PC-3 (cell line): ENCODE data around the gene RPN1. TPM values are rescaled to one million over a fixed set of nuclear protein-coding genes. Genes with fewer than 3 reads are reported as not detected.

Source experiments
- ATAC-seq: fragments of 200-7000 bp; cut with Tn5 transposase; 2 replicates; pipeline ENCODE4 v1.9.1; 2020; ENCODE audit warnings: mild to moderate bottlenecking, moderate library complexity
- BruUV-seq: library from RNA; stranded (reverse); fragments of 400-500 nt; replicated peaks from 2 replicates; lab custom pipeline; 2021; lab: Mats Ljungman, UMichigan
- CTCF ChIA-PET: fragments of 300-600 bp; sonication (Branson Sonifier 250); formaldehyde crosslinking; loops from one replicate; lab custom pipeline; 2022; ENCODE audit warnings: antibody characterized with exemption; lab: Charles Lee
- POLR2A ChIA-PET: fragments of 300-600 bp; sonication (Branson Sonifier 250); formaldehyde crosslinking; loops from one replicate; lab custom pipeline; 2022; ENCODE audit warnings: antibody characterized with exemption; ENCODE audit not compliant: unreplicated experiment; lab: Charles Lee
- DNase-seq: peaks from one replicate; pipeline ENCODE4 v3.0.0-alpha.2; 2015
- H2AFZ ChIP-seq: fragments of 300-600 bp; sonication (generic); 2 replicates; pipeline ENCODE4 v1.6.0; 2016; ENCODE audit warnings: antibody characterized with exemption, low read length
- H3F3A ChIP-seq: fragments of 300-600 bp; sonication (generic); one replicate; pipeline ENCODE4 v1.6.0; 2017; ENCODE audit warnings: antibody characterized with exemption, low read length, control low read depth, mild to moderate bottlenecking; ENCODE audit not compliant: unreplicated experiment
- H3K27ac ChIP-seq: fragments of 300-600 bp; sonication (generic); 2 replicates; pipeline ENCODE4 v1.5.1; 2016; ENCODE audit warnings: mild to moderate bottlenecking, low read length
- H3K27me3 ChIP-seq: fragments of 300-600 bp; sonication (generic); 2 replicates; pipeline ENCODE4 v1.6.1; 2016; ENCODE audit warnings: low read length, mixed read lengths
- H3K36me3 ChIP-seq: fragments of 300-600 bp; sonication (generic); 2 replicates; pipeline ENCODE4 v1.6.1; 2016; ENCODE audit warnings: low read depth, mixed run types, low read length, mixed read lengths
- H3K4me1 ChIP-seq: fragments of 300-600 bp; sonication (generic); 2 replicates; pipeline ENCODE4 v1.5.1; 2016; ENCODE audit warnings: low read length; ENCODE audit not compliant: insufficient read depth
- H3K4me2 ChIP-seq: fragments of 300-600 bp; sonication (generic); 2 replicates; pipeline ENCODE4 v1.6.0; 2016; ENCODE audit warnings: low read length
- H3K4me3 ChIP-seq: fragments of 300-600 bp; sonication (generic); 2 replicates; pipeline ENCODE4 v1.5.1; 2016; ENCODE audit warnings: mild to moderate bottlenecking, low read length, mixed read lengths
- H3K79me2 ChIP-seq: fragments of 300-600 bp; sonication (generic); 2 replicates; pipeline ENCODE4 v1.6.1; 2017; ENCODE audit warnings: low read length, mixed read lengths
- H3K9ac ChIP-seq: fragments of 300-600 bp; sonication (generic); 2 replicates; pipeline ENCODE4 v1.6.0; 2016; ENCODE audit warnings: mild to moderate bottlenecking, low read length
- H3K9me2 ChIP-seq: fragments of 300-600 bp; sonication (generic); replicated peaks from 2 replicates; pipeline ENCODE4 v1.6.1; 2016; ENCODE audit warnings: mixed run types, low read length, mixed read lengths
- H3K9me3 ChIP-seq: fragments of 300-600 bp; sonication (generic); 2 replicates; pipeline ENCODE4 v1.6.1; 2016; ENCODE audit warnings: low read length, mixed read lengths
- H4K20me1 ChIP-seq: fragments of 300-600 bp; sonication (generic); 2 replicates; pipeline ENCODE4 v1.6.1; 2016; ENCODE audit warnings: low read length, mixed read lengths
- CTCF ChIP-seq: fragments of 300-600 bp; sonication (generic); conservative IDR thresholded peaks from 2 replicates; pipeline ENCODE4 v1.5.1; 2017; ENCODE audit warnings: antibody characterized with exemption, low read depth, mild to moderate bottlenecking, low read length
- EZH2 ChIP-seq: fragments of 300-600 bp; sonication (generic); IDR thresholded peaks from one replicate; pipeline ENCODE4 v1.6.1; 2017; ENCODE audit warnings: antibody characterized with exemption, mild to moderate bottlenecking, low read length; ENCODE audit not compliant: unreplicated experiment
- EZH2phosphoT487 ChIP-seq: fragments of 300-600 bp; sonication (generic); IDR thresholded peaks from 2 replicates; pipeline ENCODE4 v1.6.1; 2018; ENCODE audit warnings: mild to moderate bottlenecking, antibody characterized with exemption, low read length, borderline replicate concordance
- intact Hi-C: fragments of 100-400 bp; cut with micrococcal nuclease; formaldehyde crosslinking; loops from 2 replicates; pipeline ENCODE4 v1.9.0; 2023
- total RNA-seq: library from RNA; depleted of rRNA; stranded (reverse); fragments of >200 nt; gene quantifications from 2 replicates; pipeline ENCODE4 v1.2.3, GENCODE V29; 2014

Gene RPN1
- total RNA-seq, 1 experiment from 2014 or later, result 262 TPM

GRCh38 chr3:128620268-128620691 is 30.3 kb downstream of the RPN1 start:
- Histone ChIP-seq H3K9me2 (no peaks in the 10 kb centered on the region), H3K79me2 (no peaks in the 10 kb centered on the region), H3K27ac (no peak overlapping the region), H4K20me1 (no peaks in the 10 kb centered on the region), H3K36me3 (peaks cover 51% of the 10 kb centered on the region), H2AFZ (no peak overlapping the region), H3K4me3 (no peak overlapping the region), H3K4me1 (no peaks in the 10 kb centered on the region), H3F3A (no peaks in the 10 kb centered on the region), H3K9ac (no peak overlapping the region), H3K9me3 (no peaks in the 10 kb centered on the region), H3K4me2 (no peak overlapping the region), H3K27me3 (no peaks in the 10 kb centered on the region)
- no peak for ATAC-seq
- no TSS peak for BruUV-seq
- TF ChIP-seq EZH2phosphoT487 (no peak), EZH2 (no peak), CTCF (0 out of 2 replicates have a peak, but pooled peaks have one; percentile 9)
- DNase-seq, result no peak
- POLR2A ChIA-PET, result no interaction called here
- CTCF ChIA-PET, result no interaction called here
- intact Hi-C loops, result no loop called here

GRCh38 chr3:128619146-128619890 is 31.3 kb downstream of the RPN1 start:
- no peaks in the 10 kb centered on the region for H4K20me1 ChIP-seq
- H2AFZ ChIP-seq, result no peak overlapping the region
- no peak overlapping the region for H3K4me2 ChIP-seq
- no peaks in the 10 kb centered on the region for H3K27me3 ChIP-seq
- peak; percentile 77 for ATAC-seq
- H3K4me3 ChIP-seq, result no peak overlapping the region
- POLR2A ChIA-PET, result no interaction called here
- no peaks in the 10 kb centered on the region for H3K4me1 ChIP-seq
- no peaks in the 10 kb centered on the region for H3K9me2 ChIP-seq
- no TSS peak for BruUV-seq
- CTCF ChIA-PET, result no interaction called here
- intact Hi-C loops, result no loop called here
- H3K27ac ChIP-seq, result peak overlapping the region; percentile 10; the same call in 1 of the 2 replicates
- H3K9ac ChIP-seq, result no peak overlapping the region
- peak; percentile 50 for DNase-seq
- TF ChIP-seq CTCF (no peak), EZH2 (no peak), EZH2phosphoT487 (no peak)
- peaks cover 45% of the 10 kb centered on the region for H3K36me3 ChIP-seq
- no peaks in the 10 kb centered on the region for H3K9me3 ChIP-seq
- H3K79me2 ChIP-seq, result no peaks in the 10 kb centered on the region
- H3F3A ChIP-seq, result no peaks in the 10 kb centered on the region

GRCh38 chr3:128618398-128618726 is 32.3 kb downstream of the RPN1 start:
- H3K79me2 ChIP-seq, result no peaks in the 10 kb centered on the region
- no peak overlapping the region for H3K9ac ChIP-seq
- TF ChIP-seq CTCF (no peak), EZH2phosphoT487 (no peak), EZH2 (no peak)
- no peaks in the 10 kb centered on the region for H4K20me1 ChIP-seq
- no TSS peak for BruUV-seq
- POLR2A ChIA-PET, result no interaction called here
- no peaks in the 10 kb centered on the region for H3K9me2 ChIP-seq
- H3K4me3 ChIP-seq, result no peak overlapping the region
- H3K36me3 ChIP-seq, result peaks cover 45% of the 10 kb centered on the region
- H3F3A ChIP-seq, result no peaks in the 10 kb centered on the region
- no peak overlapping the region for H2AFZ ChIP-seq
- no peak overlapping the region for H3K27ac ChIP-seq
- DNase-seq (no peak), ATAC-seq (no peak)
- no peaks in the 10 kb centered on the region for H3K27me3 ChIP-seq
- no peaks in the 10 kb centered on the region for H3K4me1 ChIP-seq
- CTCF ChIA-PET, result interaction anchor here (1.1 kb wide), 1 partner anchor 33 kb away, joined by 3 read pairs; the partner anchor contains the start of gene RPN1
- no peak overlapping the region for H3K4me2 ChIP-seq
- intact Hi-C loops, result no loop called here
- no peaks in the 10 kb centered on the region for H3K9me3 ChIP-seq
